UCSD-AML1 (cell line): ENCODE measurements around the gene CPZ.
"Not testable (repeated sequence)": the region's sequence is repeated elsewhere in the genome, so short reads cannot be mapped to it uniquely, and the experiment has no call there.

Experiments
- DNase-seq: peaks from one replicate; lab custom pipeline; 2025; ENCODE audit not compliant: unreplicated experiment; lab: John Stamatoyannopoulos, UW

Gene CPZ

GRCh38 chr4:8648816-8649630 is 56.5 kb downstream of the CPZ start:
- DNase-seq: no peak

GRCh38 chr4:8649631-8650361 is 57.2 kb downstream of the CPZ start:
- DNase-seq: no peak

- no peak for DNase-seq
Observed at GRCh38 chr4:8651661-8652180, 59.2 kb downstream of the CPZ start.

GRCh38 chr4:8652181-8653078 is 59.9 kb downstream of the CPZ start:
- no peak for DNase-seq

GRCh38 chr4:8653326-8654000 is 60.9 kb downstream of the CPZ start:
- no peak for DNase-seq

GRCh38 chr4:8654139-8654538 is 61.6 kb downstream of the CPZ start:
- DNase-seq: not testable (repeated sequence)

GRCh38 chr4:8655411-8656184 is 63.0 kb downstream of the CPZ start:
- DNase-seq: no peak

- DNase-seq: no peak
Observed at GRCh38 chr4:8656185-8656517, 63.6 kb downstream of the CPZ start.

- DNase-seq: no peak
Observed at GRCh38 chr4:8656711-8657380, 64.3 kb downstream of the CPZ start.

- DNase-seq: no peak
Observed at GRCh38 chr4:8657381-8658088, 65.0 kb downstream of the CPZ start.

GRCh38 chr4:8662776-8663175 is 70.2 kb downstream of the CPZ start:
- DNase-seq: no peak

- no peak for DNase-seq
Observed at GRCh38 chr4:8664031-8664805, 71.7 kb downstream of the CPZ start.

GRCh38 chr4:8664976-8665375 is 72.4 kb downstream of the CPZ start:
- no peak for DNase-seq

GRCh38 chr4:8665406-8666360 is 73.1 kb downstream of the CPZ start:
- no peak for DNase-seq

- no peak for DNase-seq
Observed at GRCh38 chr4:8666581-8666980, 74.0 kb downstream of the CPZ start.
